ENCODE measurements around the gene FGFBP1.

Gene FGFBP1

GRCh38 chr4:15914736-15915135 lies 23.8 kb downstream of the FGFBP1 start:
- DNase-seq (ENCODE audit: low spot score): no peak
- no peak for TF ChIP-seq CTCF (IDR thresholded peaks at IDR 0.05; ENCODE audit: extremely low read depth, insufficient read depth, missing control alignments)
- in situ Hi-C loops (cut with MboI; ENCODE audit: low pct_unique_long_range_greater_than_20kb, low sequenced_read_pairs, unreplicated experiment): no loop called here

GRCh38 chr4:15914291-15914690 lies 24.2 kb downstream of the FGFBP1 start:
- TF ChIP-seq CTCF (IDR thresholded peaks at IDR 0.05; ENCODE audit: extremely low read depth, insufficient read depth, missing control alignments): no peak
- DNase-seq (ENCODE audit: low spot score): no peak
- in situ Hi-C loops (cut with MboI; ENCODE audit: low pct_unique_long_range_greater_than_20kb, low sequenced_read_pairs, unreplicated experiment): no loop called here

GRCh38 chr4:15913631-15913970 lies 24.9 kb downstream of the FGFBP1 start:
- no peak for TF ChIP-seq CTCF (IDR thresholded peaks at IDR 0.05; ENCODE audit: extremely low read depth, insufficient read depth, missing control alignments)
- in situ Hi-C loops (cut with MboI; ENCODE audit: low pct_unique_long_range_greater_than_20kb, low sequenced_read_pairs, unreplicated experiment): no loop called here
- DNase-seq (ENCODE audit: low spot score): no peak

- DNase-seq (ENCODE audit: low spot score): no peak
- TF ChIP-seq CTCF (IDR thresholded peaks at IDR 0.05; ENCODE audit: extremely low read depth, insufficient read depth, missing control alignments): no peak
- in situ Hi-C loops (cut with MboI; ENCODE audit: low pct_unique_long_range_greater_than_20kb, low sequenced_read_pairs, unreplicated experiment): no loop called here
Measured at GRCh38 chr4:15912961-15913630, 25.4 kb downstream of the FGFBP1 start.

GRCh38 chr4:15912236-15912635 lies 26.3 kb downstream of the FGFBP1 start:
- DNase-seq (ENCODE audit: low spot score): no peak
- TF ChIP-seq CTCF (IDR thresholded peaks at IDR 0.05; ENCODE audit: extremely low read depth, insufficient read depth, missing control alignments): no peak
- in situ Hi-C loops (cut with MboI; ENCODE audit: low pct_unique_long_range_greater_than_20kb, low sequenced_read_pairs, unreplicated experiment): no loop called here

- in situ Hi-C loops (cut with MboI; ENCODE audit: low pct_unique_long_range_greater_than_20kb, low sequenced_read_pairs, unreplicated experiment): no loop called here
- TF ChIP-seq CTCF (IDR thresholded peaks at IDR 0.05; ENCODE audit: extremely low read depth, insufficient read depth, missing control alignments): no peak
- DNase-seq (ENCODE audit: low spot score): no peak
Measured at GRCh38 chr4:15910155-15910940, 28.2 kb downstream of the FGFBP1 start.

Measured in GM13977 (cell line).